ENCODE data around the gene CDHR3.

DNA sequence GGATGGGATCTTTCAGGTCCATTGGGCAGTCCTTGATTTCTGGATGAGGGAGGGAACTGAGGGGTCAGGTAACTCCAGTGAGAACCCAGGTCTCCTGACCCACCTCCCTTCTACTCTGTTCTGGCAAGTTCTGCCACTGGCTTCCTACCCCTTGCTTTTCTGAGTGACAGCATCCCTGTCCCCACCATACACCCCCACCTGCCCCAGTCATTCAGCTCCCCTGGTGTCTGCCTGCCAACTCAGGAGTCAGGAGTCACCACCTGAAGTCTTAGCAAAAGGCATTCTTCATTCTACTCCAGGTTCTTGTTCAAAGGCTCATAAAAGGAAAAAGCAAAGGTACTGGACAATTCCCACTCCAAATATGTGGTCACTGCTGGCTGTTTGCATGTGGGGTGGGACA is 26.6 kb downstream of the CDHR3 start:
- TF ChIP-seq CTCF (conservative IDR thresholded peaks at IDR 0.05 in 1 of 2, IDR thresholded peaks at IDR 0.05 in 1 of 2; ENCODE audit: extremely low read depth in 1 of 2, insufficient read depth in 1 of 2, low read depth in 1 of 2, low read length in 2 of 2), result no peak
- TF ChIP-seq EZH2 (IDR thresholded peaks at IDR 0.05; ENCODE audit: borderline replicate concordance, low read length), result no peak

All from mammary epithelial cell (primary cell).